Loucy (cell line): Measurements from ENCODE around the gene VWA8.

ENCODE experiments used
- EZH2phosphoT487 ChIP-seq: fragments of 200-600 bp; IDR thresholded peaks from 2 replicates; pipeline ENCODE4 v1.6.1; 2018; ENCODE audit warnings: antibody characterized with exemption, mild to moderate bottlenecking, moderate library complexity, borderline replicate concordance
- TF ChIP-seq, protein P1 (sequence below): fragments of 200-600 bp; sonication (generic); conservative IDR thresholded peaks from 2 replicates; pipeline ENCODE4 v1.5.1; 2014; ENCODE audit warnings: mild to moderate bottlenecking, antibody characterized with exemption, low read length

DNA sequence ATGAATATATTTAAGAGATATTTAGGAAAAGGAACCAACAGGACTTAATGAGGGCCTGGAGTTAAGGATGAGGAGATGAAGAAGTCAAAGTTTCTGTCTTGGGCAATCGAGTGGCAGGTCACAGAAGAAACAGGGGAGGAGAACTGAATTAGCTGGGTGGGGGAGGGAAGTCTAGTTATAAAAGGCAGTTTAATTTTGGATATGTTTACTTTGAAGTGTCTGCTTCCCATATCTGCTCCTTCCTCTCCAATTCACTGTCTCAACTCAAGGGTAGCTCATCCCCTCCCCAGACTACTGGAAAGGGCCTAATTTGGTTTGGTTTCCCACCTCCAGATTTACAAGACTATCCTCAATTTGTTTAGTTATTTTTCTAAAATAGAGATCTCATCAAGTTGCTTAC lies 195.9 kb downstream of the VWA8 start:
- TF ChIP-seq, protein P1, sequence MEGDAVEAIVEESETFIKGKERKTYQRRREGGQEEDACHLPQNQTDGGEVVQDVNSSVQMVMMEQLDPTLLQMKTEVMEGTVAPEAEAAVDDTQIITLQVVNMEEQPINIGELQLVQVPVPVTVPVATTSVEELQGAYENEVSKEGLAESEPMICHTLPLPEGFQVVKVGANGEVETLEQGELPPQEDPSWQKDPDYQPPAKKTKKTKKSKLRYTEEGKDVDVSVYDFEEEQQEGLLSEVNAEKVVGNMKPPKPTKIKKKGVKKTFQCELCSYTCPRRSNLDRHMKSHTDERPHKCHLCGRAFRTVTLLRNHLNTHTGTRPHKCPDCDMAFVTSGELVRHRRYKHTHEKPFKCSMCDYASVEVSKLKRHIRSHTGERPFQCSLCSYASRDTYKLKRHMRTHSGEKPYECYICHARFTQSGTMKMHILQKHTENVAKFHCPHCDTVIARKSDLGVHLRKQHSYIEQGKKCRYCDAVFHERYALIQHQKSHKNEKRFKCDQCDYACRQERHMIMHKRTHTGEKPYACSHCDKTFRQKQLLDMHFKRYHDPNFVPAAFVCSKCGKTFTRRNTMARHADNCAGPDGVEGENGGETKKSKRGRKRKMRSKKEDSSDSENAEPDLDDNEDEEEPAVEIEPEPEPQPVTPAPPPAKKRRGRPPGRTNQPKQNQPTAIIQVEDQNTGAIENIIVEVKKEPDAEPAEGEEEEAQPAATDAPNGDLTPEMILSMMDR: no peak
- no peak for TF ChIP-seq EZH2phosphoT487
